HepG2 (cell line): Measurements from ENCODE around the gene MSI2. TPM values are rescaled to one million over a fixed set of nuclear protein-coding genes. Genes with fewer than 3 reads are reported as not detected.

Experiments
- BCL3 ChIP-seq: sonication (generic); formaldehyde crosslinking; IDR thresholded peaks from 2 replicates; pipeline ENCODE4 v1.5.1; 2020; ENCODE audit warnings: mild to moderate bottlenecking, missing genetic modification reagents, moderate library complexity
- E2F5 ChIP-seq: sonication (generic); formaldehyde crosslinking; conservative IDR thresholded peaks from 2 replicates; pipeline ENCODE4 v1.4.0; 2020; ENCODE audit warnings: missing genetic modification reagents
- PAXIP1 ChIP-seq: sonication (generic); formaldehyde crosslinking; conservative IDR thresholded peaks from 2 replicates; pipeline ENCODE4 v1.4.0; 2020; ENCODE audit warnings: mild to moderate bottlenecking, missing genetic modification reagents, moderate library complexity
- RCOR2 ChIP-seq: IDR thresholded peaks from 2 replicates; pipeline ENCODE4 v1.6.1; 2016; ENCODE audit warnings: missing biosample characterization, missing genetic modification reagents
- SIX4 ChIP-seq: sonication (generic); formaldehyde crosslinking; IDR thresholded peaks from 2 replicates; pipeline ENCODE4 v1.4.0; 2020; ENCODE audit warnings: missing genetic modification reagents
- SKIL ChIP-seq: sonication (generic); formaldehyde crosslinking; IDR thresholded peaks from 2 replicates; pipeline ENCODE4 v1.8.0; 2022; ENCODE audit warnings: missing genetic modification reagents, mild to moderate bottlenecking, moderate library complexity, borderline replicate concordance
- SNAPC4 ChIP-seq: sonication (generic); formaldehyde crosslinking; IDR thresholded peaks from 2 replicates; pipeline ENCODE4 v1.4.0; 2020; ENCODE audit warnings: mild to moderate bottlenecking, missing genetic modification reagents
- TCF12 ChIP-seq, 2 experiments: fragments of 450-650 bp in 1 of 2; sonication (generic) in 1 of 2; formaldehyde crosslinking in 1 of 2; IDR thresholded peaks; 2 replicates each; pipeline versions ENCODE4 v1.6.1 to v1.8.0; 2017 to 2022; ENCODE audit warnings: antibody characterized with exemption in 1 of 2, mild to moderate bottlenecking in 1 of 2, missing genetic modification reagents in 1 of 2, moderate library complexity in 1 of 2
- ZNF234 ChIP-seq: sonication (generic); formaldehyde crosslinking; conservative IDR thresholded peaks from 2 replicates; pipeline ENCODE4 v1.5.1; 2020; ENCODE audit warnings: mild to moderate bottlenecking, missing genetic modification reagents
- ZNF552 ChIP-seq: sonication (generic); formaldehyde crosslinking; IDR thresholded peaks from 2 replicates; pipeline ENCODE4 v1.9.0; 2022; ENCODE audit warnings: missing genetic modification reagents, mild to moderate bottlenecking, borderline replicate concordance
- ZNF607 ChIP-seq: sonication (generic); formaldehyde crosslinking; IDR thresholded peaks from 2 replicates; pipeline ENCODE4 v1.5.1; 2020; ENCODE audit warnings: missing genetic modification reagents, mild to moderate bottlenecking, borderline replicate concordance
- ZNF672 ChIP-seq: sonication (generic); formaldehyde crosslinking; IDR thresholded peaks from 2 replicates; pipeline ENCODE4 v1.8.1; 2022; ENCODE audit warnings: missing genetic modification reagents
- ZNF691 ChIP-seq: sonication (generic); formaldehyde crosslinking; IDR thresholded peaks from 2 replicates; pipeline ENCODE4 v1.4.0; 2020; ENCODE audit warnings: missing genetic modification reagents, low read depth, mild to moderate bottlenecking, borderline replicate concordance
- ZNF781 ChIP-seq: sonication (generic); formaldehyde crosslinking; IDR thresholded peaks from 2 replicates; pipeline ENCODE4 v1.5.1; 2020; ENCODE audit warnings: borderline replicate concordance, mild to moderate bottlenecking, missing genetic modification reagents; ENCODE audit errors: not compliant biosample characterization
- polyA plus RNA-seq, 8 experiments: library from polyadenylated mRNA; depleted of rRNA in 3 of 8; stranded (reverse) in 7 of 8; unstranded in 1 of 8; fragments of >200 nt; fragmentation: Illumina TruSeq in 4 of 8; extraction: Trizol in 4 of 8; gene quantifications; 2 replicates each; pipeline versions ENCODE4 v1.2.1 to v1.2.3, GENCODE V29; 2011 to 2016; ENCODE audit warnings: low read depth in 4 of 8, missing spikeins in 1 of 8, mixed read lengths in 1 of 8; ENCODE audit not compliant: insufficient read depth in 1 of 8
- total RNA-seq, 5 experiments: library from RNA; depleted of rRNA; stranded (reverse); fragments of >200 nt; fragmentation: Illumina TruSeq; extraction: Trizol; gene quantifications; 2 replicates each; pipeline ENCODE4 v1.2.3, GENCODE V29; 2016; ENCODE audit warnings: low read depth in 1 of 5

MSI2 gene
- total and polyA plus RNA-seq, 2 of the 13 experiments (the other 11 are each of a cell fraction or from before 2014, with no cell fraction given) = 77.5 to 78.4 TPM

GRCh38 chr17:57372156-57372555 lies 115.8 kb downstream of the MSI2 start (continued):
- TF ChIP-seq SNAPC4 (no peak), ZNF607 (CRISPR knock-in tag) (no peak), E2F5 (no peak), RCOR2 (CRISPR knock-in tag) (peak; percentile 86), ZNF672 (CRISPR knock-in tag) (no peak), SIX4 (CRISPR knock-in tag) (peak; percentile 69; the same call in 1 of the 2 replicates), SKIL (CRISPR knock-in tag) (no peak), BCL3 (CRISPR knock-in tag) (no peak), TCF12 (IDR thresholded peaks at IDR 0.05) (no peak), TCF12 (CRISPR knock-in tag; IDR thresholded peaks at IDR 0.05) (peak; percentile 61; the same call in 1 of the 2 replicates), ZNF781 (CRISPR knock-in tag) (no peak), PAXIP1 (peak; percentile 92), ZNF234 (CRISPR knock-in tag) (no peak), ZNF691 (no peak), ZNF552 (CRISPR knock-in tag) (no peak)
